Measurements from ENCODE around the gene C19orf33. TPM values are rescaled to one million over a fixed set of nuclear protein-coding genes. Genes with fewer than 3 reads are reported as not detected.
A peak's percentile ranks its signal among the peaks of the same experiment; 100 is the strongest.

The C19orf33 gene
- total RNA-seq, 2 experiments from 2014 or later: not detected

DNA sequence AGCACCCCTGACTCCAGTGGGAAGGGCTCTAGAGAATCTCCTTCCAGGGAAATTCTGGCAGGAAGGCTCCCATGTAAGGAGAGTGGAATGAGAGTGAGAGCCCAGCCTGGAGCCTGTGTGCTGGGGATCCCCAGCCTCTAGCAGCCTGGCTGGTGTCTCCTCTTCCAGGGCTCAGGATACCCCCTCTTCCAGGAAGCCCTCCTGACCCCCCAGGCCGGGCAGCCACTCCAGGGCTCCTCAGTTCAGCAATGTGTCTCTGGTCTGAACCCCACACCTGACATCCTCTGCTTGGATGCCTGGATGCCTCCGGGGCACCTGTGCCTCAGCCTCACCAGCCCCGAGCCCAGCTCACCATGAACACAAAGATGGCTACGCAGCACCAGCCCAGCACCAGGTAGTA lies 3.0 kb downstream of the C19orf33 start:
- H3K27me3 Mint-ChIP-seq: no peaks in the 10 kb centered on the region
- peaks cover 11% of the 10 kb centered on the region for H3K36me3 Mint-ChIP-seq (ENCODE audit: low read depth)
- no peak overlapping the region for H3K4me3 Mint-ChIP-seq
- DNase-seq: no peak
- H3K4me1 Mint-ChIP-seq: peaks cover 3% of the 10 kb centered on the region
- peak overlapping the region; percentile 19 for H3K27ac Mint-ChIP-seq
- no peaks in the 10 kb centered on the region for H3K9me3 Mint-ChIP-seq
- CTCF ChIA-PET: interaction anchor here (0.7 kb wide), 1 partner anchor 41 kb away, joined by 3 read pairs; no protein-coding TSS in a partner anchor
- POLR2A ChIA-PET: no interaction called here

- H3K27ac Mint-ChIP-seq: no peak overlapping the region
- no peak overlapping the region for H3K4me3 Mint-ChIP-seq
- no peaks in the 10 kb centered on the region for H3K9me3 Mint-ChIP-seq
- DNase-seq: no peak
- POLR2A ChIA-PET: no interaction called here
- H3K4me1 Mint-ChIP-seq: peaks cover 6% of the 10 kb centered on the region
- CTCF ChIA-PET: interaction anchor here (0.7 kb wide), 1 partner anchor 42 kb away, joined by 3 read pairs; no protein-coding TSS in a partner anchor
- H3K36me3 Mint-ChIP-seq (ENCODE audit: low read depth): peaks cover 11% of the 10 kb centered on the region
- H3K27me3 Mint-ChIP-seq: no peaks in the 10 kb centered on the region
Observed at GRCh38 chr19:38307597-38307996, 3.5 kb downstream of the C19orf33 start.

DNA sequence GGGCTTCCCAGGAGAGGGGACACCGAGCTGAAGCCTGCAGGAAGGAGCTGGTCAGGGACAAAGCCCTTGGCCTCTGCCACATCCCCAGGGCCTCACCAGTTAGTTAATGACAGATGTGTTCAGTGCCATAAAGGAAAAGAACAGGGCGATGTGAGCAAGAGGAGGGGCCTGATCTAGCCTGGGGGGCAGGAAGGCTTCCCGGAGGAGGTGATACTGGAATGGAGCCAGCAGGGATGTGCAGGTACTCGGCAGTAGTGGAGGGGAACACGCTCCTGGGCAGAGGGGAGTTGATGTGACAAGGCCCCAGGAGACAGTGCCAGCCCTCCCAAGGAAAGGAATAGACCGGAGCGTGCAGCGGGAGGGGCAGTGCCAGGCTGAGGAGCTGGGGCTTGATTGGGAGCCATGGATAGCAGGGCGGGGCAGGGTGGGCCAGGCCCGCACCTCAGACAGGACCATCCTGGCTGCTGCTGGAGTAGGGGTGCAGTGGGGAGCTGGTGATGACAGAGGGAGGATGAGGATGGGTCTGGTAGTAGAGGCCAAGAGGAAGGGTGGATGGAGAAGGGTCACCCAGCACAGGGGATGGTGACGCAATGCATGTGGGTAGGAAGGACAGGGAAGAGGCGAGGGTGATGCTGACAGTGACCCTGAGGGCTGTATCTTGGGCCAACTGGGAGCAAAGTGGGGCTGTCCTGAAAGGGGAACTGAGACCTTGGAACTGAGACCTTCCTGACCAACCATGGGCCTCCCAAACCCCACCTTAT lies 4.1 kb downstream of the C19orf33 start:
- POLR2A ChIA-PET: no interaction called here
- no peak for DNase-seq

GRCh38 chr19:38308926-38309614 lies 5.0 kb downstream of the C19orf33 start:
- peaks cover 16% of the 10 kb centered on the region for H3K4me1 Mint-ChIP-seq
- H3K9me3 Mint-ChIP-seq: no peaks in the 10 kb centered on the region
- peaks cover 15% of the 10 kb centered on the region for H3K36me3 Mint-ChIP-seq (ENCODE audit: low read depth)
- H3K27me3 Mint-ChIP-seq: no peaks in the 10 kb centered on the region
- DNase-seq: no peak
- POLR2A ChIA-PET: interaction anchor here (0.6 kb wide), 1 partner anchor 10 kb away, joined by 4 read pairs; the partner anchor contains the start of gene KCNK6
- CTCF ChIA-PET: no interaction called here
- no peak overlapping the region for H3K4me3 Mint-ChIP-seq
- no peak overlapping the region for H3K27ac Mint-ChIP-seq

More for the DNA sequence above, 4.1 kb downstream of the C19orf33 start:
- Mint-ChIP-seq H3K4me1 (peaks cover 9% of the 10 kb centered on the region), H3K36me3 (ENCODE audit: low read depth) (peaks cover 11% of the 10 kb centered on the region), H3K9me3 (no peaks in the 10 kb centered on the region), H3K27me3 (no peaks in the 10 kb centered on the region), H3K4me3 (no peak overlapping the region), H3K27ac (no peak overlapping the region)
- CTCF ChIA-PET: no interaction called here

DNA sequence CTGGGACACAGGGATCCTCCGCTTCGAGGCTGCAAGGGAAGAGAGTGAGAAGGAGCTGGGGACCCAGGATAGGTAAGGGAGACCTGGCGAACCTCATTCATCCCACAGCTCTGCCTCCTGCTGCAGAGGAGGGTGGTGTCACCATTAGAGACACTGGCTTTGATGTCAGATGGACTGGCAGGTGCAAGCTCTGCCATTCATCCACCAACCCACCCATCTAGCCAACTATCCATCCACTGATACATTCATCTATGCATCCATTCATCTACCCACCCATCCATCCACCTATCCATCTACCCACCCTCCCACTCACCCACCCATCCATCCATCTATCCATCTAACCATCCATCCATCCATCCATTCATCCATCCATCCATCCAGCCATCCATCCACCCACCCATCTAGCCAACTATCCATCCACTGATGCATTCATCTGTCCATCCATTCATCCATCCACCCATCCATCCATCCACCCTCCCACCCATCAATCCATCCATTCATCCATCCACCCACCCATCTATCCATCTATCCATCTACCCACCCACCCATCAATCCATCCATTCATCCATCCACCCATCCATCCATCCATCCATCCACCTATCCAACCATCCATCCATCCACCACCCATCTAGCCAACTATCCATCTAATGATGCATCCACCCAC lies 5.7 kb downstream of the C19orf33 start:
- Mint-ChIP-seq H3K36me3 (ENCODE audit: low read depth) (peaks cover 15% of the 10 kb centered on the region), H3K27me3 (no peaks in the 10 kb centered on the region), H3K4me3 (no peak overlapping the region), H3K4me1 (peaks cover 18% of the 10 kb centered on the region), H3K9me3 (no peaks in the 10 kb centered on the region), H3K27ac (no peak overlapping the region)
- no peak for DNase-seq
- CTCF ChIA-PET: no interaction called here
- POLR2A ChIA-PET: no interaction called here

- ChIA-PET POLR2A (interaction anchor here (0.6 kb wide), 1 partner anchor 318 kb away, joined by 5 read pairs; no protein-coding TSS in a partner anchor), CTCF (interaction anchor here (0.6 to 1.2 kb wide), 2 partner anchors 20 to 555 kb away, joined by 3 read pairs; no protein-coding TSS in a partner anchor)
- DNase-seq: no peak
- H3K4me3 Mint-ChIP-seq: no peak overlapping the region
- H3K4me1 Mint-ChIP-seq: peaks cover 22% of the 10 kb centered on the region
- H3K27me3 Mint-ChIP-seq: no peaks in the 10 kb centered on the region
- H3K9me3 Mint-ChIP-seq: no peaks in the 10 kb centered on the region
- H3K36me3 Mint-ChIP-seq (ENCODE audit: low read depth): peaks cover 15% of the 10 kb centered on the region
- no peak overlapping the region for H3K27ac Mint-ChIP-seq
Observed at GRCh38 chr19:38310279-38310670, 6.2 kb downstream of the C19orf33 start.

DNA sequence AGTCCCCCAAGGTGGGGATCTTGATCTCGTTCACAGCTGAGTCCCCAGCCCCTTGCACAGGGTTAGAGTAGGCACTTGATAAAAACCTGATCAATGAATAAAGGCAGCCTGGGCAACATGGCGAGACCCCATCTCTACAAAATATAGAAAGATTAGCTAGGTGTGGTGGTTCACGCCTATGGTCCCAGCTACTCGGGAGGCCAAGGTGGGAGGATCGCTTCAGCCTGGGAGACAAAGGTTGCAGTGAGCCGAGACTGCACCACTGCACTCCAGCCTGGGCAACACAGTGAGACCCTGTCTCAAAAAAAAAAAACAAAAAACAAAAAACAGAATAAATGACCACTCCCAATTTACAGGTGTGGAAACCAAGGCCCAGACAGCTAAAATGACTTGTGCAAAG lies 6.9 kb downstream of the C19orf33 start:
- Mint-ChIP-seq H3K9me3 (no peaks in the 10 kb centered on the region), H3K27ac (no peak overlapping the region), H3K36me3 (ENCODE audit: low read depth) (peaks cover 15% of the 10 kb centered on the region), H3K4me3 (no peak overlapping the region), H3K4me1 (peaks cover 23% of the 10 kb centered on the region), H3K27me3 (no peaks in the 10 kb centered on the region)
- DNase-seq: no peak
- ChIA-PET CTCF (interaction anchor here (1.2 kb wide), 1 partner anchor 20 kb away, joined by 3 read pairs; no protein-coding TSS in a partner anchor), POLR2A (no interaction called here)

DNA sequence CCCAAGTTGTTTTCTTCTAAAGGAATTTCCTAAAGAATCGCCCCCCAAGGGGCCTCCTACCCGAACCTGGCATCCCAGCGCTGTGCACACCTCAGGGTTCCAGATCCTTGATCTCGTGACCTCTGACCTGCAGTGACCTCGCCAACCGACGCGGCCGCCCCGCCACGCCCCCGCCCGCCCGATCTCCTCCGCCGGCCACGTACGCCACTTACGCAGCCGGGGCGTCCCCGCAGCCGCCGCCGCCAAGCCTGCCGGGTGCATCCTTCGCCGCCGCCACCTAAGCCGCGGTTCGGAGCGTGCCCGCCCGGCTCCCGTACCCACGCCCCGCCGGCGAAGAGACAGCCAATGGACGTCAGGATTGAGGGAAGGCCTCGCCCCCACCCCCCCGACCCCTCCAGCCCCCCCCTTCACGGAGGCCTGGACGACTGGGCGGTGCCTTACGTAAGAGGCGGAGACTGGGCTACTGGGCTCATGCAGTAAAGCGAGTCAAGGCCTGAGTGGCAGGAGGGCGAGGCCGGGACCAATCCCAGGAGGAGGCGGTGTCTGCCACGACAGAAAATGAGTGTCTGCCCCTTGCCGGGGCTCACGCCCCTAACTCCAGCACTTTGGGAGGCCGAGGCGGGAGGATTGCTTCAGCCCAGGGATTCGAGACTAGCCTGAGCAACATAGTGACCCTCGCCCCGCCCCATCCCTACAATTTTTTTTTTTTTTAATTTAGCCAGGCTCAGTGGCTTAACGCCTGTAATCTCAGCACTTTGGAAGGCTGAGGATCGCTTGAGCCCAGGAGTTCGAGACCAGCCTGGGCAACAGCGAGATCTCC lies 11.8 kb downstream of the C19orf33 start, which contains the start of gene YIF1B:
TSS of gene YIF1B (minus strand) at position 291 of the 820 bp plus-strand sequence. CDS start at position 261, 30 bp downstream.
- Mint-ChIP-seq H3K4me3 (peak within 1 kb of the TSS; percentile 90), H3K36me3 (ENCODE audit: low read depth) (peaks cover 4% of the 10 kb centered on the region), H3K27ac (peak within 1 kb of the TSS; percentile 95), H3K4me1 (peaks cover 56% of the 10 kb centered on the region), H3K27me3 (no peaks in the 10 kb centered on the region), H3K9me3 (no peaks in the 10 kb centered on the region)
- POLR2A ChIA-PET: no interaction called here
- DNase-seq: peak; percentile 97
- CTCF ChIA-PET: no interaction called here

GRCh38 chr19:38316477-38317067 lies 12.5 kb downstream of the C19orf33 start:
- POLR2A ChIA-PET: no interaction called here
- no peaks in the 10 kb centered on the region for H3K27me3 Mint-ChIP-seq
- CTCF ChIA-PET: no interaction called here
- H3K4me3 Mint-ChIP-seq: peak overlapping the region; percentile 90
- no peaks in the 10 kb centered on the region for H3K9me3 Mint-ChIP-seq
- H3K4me1 Mint-ChIP-seq: peaks cover 61% of the 10 kb centered on the region
- H3K36me3 Mint-ChIP-seq (ENCODE audit: low read depth): peaks cover 7% of the 10 kb centered on the region
- no peak for DNase-seq
- peak overlapping the region; percentile 95 for H3K27ac Mint-ChIP-seq

DNA sequence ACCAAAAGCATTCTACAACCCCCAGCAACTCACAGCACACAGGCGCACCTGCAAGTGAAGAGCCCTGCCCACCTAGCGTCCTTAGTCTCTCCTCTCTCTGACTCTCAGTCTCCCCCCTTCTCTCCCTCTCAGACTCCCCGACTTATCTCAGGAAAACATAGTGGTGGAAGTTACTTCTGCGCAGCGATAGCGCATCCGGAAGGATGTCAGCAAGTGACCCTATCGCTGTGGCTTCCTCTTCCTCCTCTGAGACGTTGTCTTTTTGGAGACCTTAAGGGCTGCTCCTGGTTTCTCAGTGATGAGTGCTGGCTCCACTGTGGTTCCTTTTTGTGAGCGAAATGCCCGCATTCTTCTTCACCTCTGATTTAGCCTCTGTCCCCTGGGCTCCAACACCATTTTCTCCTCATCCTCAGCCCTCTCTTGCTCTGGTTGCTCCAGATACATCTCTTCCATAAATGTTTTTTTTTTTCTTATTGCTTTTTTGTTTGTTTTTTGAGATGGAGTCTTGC lies 13.1 kb downstream of the C19orf33 start:
- peaks cover 67% of the 10 kb centered on the region for H3K4me1 Mint-ChIP-seq
- peak; percentile 53 for DNase-seq
- POLR2A ChIA-PET: no interaction called here
- no peaks in the 10 kb centered on the region for H3K27me3 Mint-ChIP-seq
- peak overlapping the region; percentile 90 for H3K4me3 Mint-ChIP-seq
- H3K36me3 Mint-ChIP-seq (ENCODE audit: low read depth): peaks cover 7% of the 10 kb centered on the region
- CTCF ChIA-PET: interaction anchor here (3.7 kb wide), 1 partner anchor 86 kb away, joined by 10 read pairs; the partner anchor contains the start of gene FAM98C
- H3K9me3 Mint-ChIP-seq: no peaks in the 10 kb centered on the region
- H3K27ac Mint-ChIP-seq: peak overlapping the region; percentile 95

GRCh38 chr19:38318660-38319059 lies 14.6 kb downstream of the C19orf33 start:
- Mint-ChIP-seq H3K27me3 (no peaks in the 10 kb centered on the region), H3K36me3 (ENCODE audit: low read depth) (peaks cover 5% of the 10 kb centered on the region), H3K27ac (peak overlapping the region; percentile 69), H3K9me3 (no peaks in the 10 kb centered on the region), H3K4me1 (peaks cover 59% of the 10 kb centered on the region), H3K4me3 (peak overlapping the region; percentile 82)
- no peak for DNase-seq
- ChIA-PET CTCF (interaction anchor here (0.9 to 3.7 kb wide), 5 partner anchors 15 to 85 kb away, joined by 3 to 10 read pairs (median 4); partner anchors contain the start of genes CATSPERG and FAM98C), POLR2A (interaction anchor here (1.0 kb wide), 1 partner anchor 10 kb away, joined by 4 read pairs; no protein-coding TSS in a partner anchor)
